Pulmonary artery endothelial cell (primary cell): ENCODE data around the gene RHOBTB1. TPM values are rescaled to one million over a fixed set of nuclear protein-coding genes. Genes with fewer than 3 reads are reported as not detected.
"Not testable (repeated sequence)": the region's sequence is repeated elsewhere in the genome, so short reads cannot be mapped to it uniquely, and the experiment has no call there.

Experiments
- DNase-seq: peaks from one replicate; pipeline ENCODE4 v3.0.0-alpha.2; 2011; ENCODE audit warnings: low read depth, low spot score
- total RNA-seq: library from RNA; depleted of rRNA; stranded (reverse); fragments of >200 nt; gene quantifications from 2 replicates; pipeline ENCODE4 v1.2.3, GENCODE V29; 2014

Gene RHOBTB1
- total RNA-seq, 1 donor from 2014 or later: 38.6 TPM

- DNase-seq: not testable (repeated sequence)
Measured at GRCh38 chr10:60906825-60907224, 37.2 kb downstream of the RHOBTB1 start.

DNA sequence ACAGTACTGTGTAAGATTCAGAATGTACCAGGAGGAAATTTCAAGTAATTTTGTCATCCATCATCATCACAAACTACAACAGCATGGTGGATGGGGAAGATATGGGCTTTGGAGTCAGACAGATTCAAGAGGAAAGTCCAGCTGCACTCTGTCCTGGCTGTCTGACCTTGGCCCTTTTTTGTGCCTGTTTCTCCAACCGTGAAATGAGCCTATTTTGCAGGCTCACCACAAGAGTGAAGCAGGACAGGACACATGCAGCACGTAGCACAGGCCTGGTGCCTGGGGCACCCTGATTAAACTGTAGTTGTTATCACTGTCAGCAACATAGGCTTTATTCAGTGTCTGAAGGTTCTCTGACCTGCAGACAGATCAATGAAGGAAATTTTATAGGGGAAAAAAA is 37.6 kb downstream of the RHOBTB1 start:
- no peak for DNase-seq

- no peak for DNase-seq
Measured at GRCh38 chr10:60905580-60905979, 38.4 kb downstream of the RHOBTB1 start.

GRCh38 chr10:60903096-60903495 is 40.9 kb downstream of the RHOBTB1 start:
- DNase-seq: no peak

- DNase-seq: no peak
Measured at GRCh38 chr10:60901561-60902235, 42.3 kb downstream of the RHOBTB1 start.

- no peak for DNase-seq
Measured at GRCh38 chr10:60899266-60899665, 44.7 kb downstream of the RHOBTB1 start.

DNA sequence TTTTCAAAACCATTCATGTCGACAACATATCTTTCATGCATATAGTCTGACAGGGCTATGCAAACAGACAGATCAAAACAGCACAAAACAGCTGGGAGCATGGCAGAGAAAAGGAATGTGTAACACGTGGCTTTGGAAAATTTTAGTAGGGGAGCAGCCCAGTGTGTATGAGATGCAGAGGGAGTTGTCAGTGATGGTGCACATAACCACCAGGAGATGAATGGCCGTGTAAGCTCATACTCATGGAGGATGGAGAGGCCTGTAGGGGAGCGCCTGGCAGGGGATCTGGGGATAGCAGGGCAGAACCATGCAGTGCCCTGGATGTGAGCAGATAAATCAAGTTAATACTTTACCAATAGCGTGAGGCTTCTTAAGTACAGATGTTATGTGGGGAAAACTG is 45.7 kb downstream of the RHOBTB1 start:
- DNase-seq: no peak

- no peak for DNase-seq
Measured at GRCh38 chr10:60896810-60897209, 47.2 kb downstream of the RHOBTB1 start.

- no peak for DNase-seq
Measured at GRCh38 chr10:60896033-60896432, 48.0 kb downstream of the RHOBTB1 start.

DNA sequence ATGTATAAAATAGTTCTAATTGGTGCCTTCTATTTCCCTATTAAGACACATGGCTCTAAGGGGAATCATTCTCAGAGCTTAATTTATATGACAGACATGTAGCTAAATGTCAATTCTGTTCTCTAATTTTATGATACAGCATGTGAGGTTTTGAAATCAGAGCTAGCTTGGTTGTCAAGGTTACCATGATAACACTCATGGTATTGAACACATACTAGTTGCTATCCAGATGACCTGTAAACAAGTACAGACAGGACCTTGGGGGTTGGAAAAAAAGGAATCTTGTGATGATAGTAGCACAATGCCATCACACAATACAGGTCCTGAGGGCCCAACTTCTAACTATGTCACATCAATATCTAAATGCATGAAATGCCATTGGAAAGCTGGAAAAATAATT is 49.2 kb downstream of the RHOBTB1 start:
- no peak for DNase-seq

DNA sequence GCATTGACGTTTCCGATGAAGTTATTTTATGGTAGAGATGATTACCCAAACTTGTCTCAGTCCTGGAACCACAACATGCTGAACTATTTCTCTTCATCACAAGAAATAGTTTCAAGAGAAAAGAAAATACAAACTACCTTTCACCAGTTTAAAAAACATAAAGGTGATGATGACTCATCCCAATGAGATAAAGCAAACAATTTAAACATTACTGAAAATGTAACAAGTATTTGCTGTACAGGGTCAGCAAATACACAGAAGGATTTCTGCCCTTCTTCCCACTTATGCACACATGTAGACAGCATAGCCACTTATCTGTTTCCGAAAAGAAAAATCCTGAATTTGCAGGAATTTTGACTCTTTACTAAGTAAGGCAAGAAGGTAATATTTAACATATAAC is 50.8 kb downstream of the RHOBTB1 start:
- DNase-seq: no peak

DNA sequence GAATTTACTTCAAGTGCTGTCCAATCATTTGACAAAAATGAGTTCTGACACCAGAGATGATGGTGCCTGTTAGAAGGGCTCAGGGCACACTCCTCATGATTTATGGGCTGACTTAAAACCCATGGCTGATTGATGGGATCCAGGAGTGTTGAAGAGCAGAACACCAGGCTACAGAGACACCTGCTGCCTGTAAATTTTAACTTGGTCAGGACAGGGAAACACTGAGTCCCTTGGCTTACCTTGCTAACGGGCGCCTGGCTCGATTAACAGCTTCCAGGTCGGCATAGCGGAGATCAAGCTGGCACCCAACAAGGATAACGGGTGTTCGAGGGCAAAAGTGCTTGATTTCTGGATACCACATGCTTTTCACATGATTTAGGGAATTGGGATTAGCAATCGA is 51.4 kb downstream of the RHOBTB1 start:
- DNase-seq: no peak

DNA sequence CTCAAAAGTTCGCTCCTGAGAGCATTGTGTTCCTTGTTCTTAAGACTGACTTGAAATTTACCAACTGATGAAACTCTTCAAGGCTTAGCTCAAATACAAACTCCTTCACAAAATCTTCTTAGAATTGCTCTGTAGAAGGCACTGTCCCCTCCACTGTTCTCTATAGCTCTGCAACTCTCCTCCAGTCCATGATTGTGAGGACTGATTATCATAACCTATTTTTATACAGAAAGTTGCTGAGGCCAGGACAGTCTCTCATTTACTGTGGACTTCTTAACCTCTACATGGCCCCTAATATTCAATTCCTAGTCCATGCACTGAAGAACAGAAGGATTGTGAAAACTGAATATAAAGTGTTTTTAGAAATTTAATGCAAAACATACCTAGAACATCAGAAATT is 53.2 kb downstream of the RHOBTB1 start:
- DNase-seq: no peak

- no peak for DNase-seq
Measured at GRCh38 chr10:60883187-60883586, 60.8 kb downstream of the RHOBTB1 start.

DNA sequence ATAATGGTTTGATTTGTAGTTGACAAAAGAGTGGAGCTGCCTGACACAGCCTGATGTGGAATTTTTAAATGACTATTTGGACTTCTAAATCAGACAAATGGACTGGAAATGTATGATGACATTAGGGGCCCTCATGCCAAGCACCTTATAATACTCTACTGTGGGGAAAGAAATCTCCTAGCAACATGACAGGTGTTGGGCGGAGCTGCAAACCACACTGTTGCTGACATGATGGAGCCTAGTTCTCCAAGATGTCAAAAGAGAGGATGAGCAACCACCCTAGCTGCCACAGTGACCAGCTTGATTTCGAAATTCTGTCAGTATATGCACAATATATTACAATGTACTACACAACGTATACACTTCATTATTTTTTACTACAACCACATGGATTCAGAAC is 65.8 kb downstream of the RHOBTB1 start:
- DNase-seq: no peak

DNA sequence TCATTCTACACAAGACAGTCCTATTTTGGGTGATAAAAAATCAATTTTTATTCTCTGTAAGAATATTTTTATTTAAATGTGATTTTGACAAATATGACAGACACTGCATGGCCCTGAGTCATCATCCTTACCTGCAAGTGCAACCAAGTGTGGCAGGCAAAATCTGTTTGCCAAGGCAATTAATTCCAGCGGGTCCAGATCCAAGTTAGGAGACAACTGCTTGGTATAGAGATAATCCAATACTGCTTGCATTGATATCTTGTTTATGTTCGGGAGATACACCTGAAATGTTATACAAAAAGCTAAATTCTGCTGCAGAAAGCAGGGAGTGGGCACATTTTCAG is 66.2 kb downstream of the RHOBTB1 start:
- no peak for DNase-seq

DNA sequence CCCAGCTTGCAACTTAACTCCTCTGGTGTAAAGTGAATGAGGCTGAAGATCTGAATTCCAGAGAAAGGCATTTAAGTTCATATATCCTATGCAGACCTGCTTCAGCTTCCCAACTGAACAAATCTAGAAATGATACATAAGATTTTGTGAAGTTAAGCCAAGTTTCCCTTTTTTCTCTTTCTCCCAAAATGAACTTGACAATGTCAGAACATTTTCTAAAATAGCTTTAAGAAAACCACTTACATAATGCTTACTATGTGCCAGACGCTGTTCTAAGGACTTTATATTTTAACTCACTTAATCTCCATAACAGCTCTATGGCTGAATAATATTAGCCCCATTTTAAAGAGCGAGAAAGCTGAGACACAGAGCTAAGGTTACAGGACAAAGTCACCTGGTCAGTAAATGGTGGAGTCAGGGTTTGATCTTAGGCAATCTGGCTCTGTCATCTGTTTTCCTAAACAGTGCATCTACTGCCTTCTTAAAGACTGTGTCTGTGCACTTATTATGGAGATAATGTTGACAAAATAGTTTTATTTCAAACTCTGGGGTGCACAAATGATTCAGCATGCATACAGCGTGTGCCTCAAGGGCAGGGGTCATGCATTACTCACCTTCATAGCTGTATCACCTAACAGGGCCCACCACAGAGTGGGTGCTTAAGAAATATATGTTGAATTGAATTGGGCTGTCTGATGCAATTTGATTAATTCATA is 66.8 kb downstream of the RHOBTB1 start:
- no peak for DNase-seq

GRCh38 chr10:60873758-60874157 is 70.2 kb downstream of the RHOBTB1 start:
- DNase-seq: no peak

DNA sequence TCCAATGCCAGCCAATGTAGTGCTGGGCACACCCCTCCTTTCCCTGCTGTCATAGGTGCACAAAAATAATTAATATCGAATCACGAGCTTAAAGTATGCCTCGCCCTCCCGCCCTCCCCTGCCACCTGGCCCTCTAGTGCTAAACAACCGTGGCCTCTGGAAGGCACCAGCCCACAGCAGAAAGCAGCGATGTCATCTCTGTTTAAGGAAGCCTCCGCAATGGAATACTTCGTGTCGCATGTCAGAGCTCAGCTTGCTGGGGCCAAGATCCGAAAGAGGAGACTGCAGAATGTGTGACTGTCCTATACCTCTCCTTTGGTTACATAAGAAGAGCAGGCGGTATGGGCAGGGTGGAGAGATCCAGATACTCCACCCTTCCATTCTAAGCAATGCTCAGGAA is 71.5 kb downstream of the RHOBTB1 start:
- no peak for DNase-seq

DNA sequence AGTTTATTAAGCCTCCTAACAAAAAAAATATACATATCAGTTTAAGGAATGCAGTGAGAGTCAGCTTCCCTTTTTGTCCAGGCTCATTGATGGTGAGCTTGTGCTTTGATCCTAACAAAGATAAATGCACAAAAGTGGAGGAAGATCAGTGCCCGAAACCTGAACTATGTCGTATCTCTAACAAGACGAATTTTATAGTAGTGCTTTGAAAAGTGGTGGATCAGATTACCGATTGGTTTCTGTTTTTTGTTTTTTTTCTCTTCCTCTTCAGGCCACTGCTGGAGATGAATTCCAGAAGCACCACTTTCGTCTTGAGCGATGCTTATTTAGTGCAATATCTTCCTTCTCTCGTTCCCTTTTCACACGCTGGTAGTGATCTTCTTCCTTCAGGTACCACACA is 72.8 kb downstream of the RHOBTB1 start:
- DNase-seq: no peak

DNA sequence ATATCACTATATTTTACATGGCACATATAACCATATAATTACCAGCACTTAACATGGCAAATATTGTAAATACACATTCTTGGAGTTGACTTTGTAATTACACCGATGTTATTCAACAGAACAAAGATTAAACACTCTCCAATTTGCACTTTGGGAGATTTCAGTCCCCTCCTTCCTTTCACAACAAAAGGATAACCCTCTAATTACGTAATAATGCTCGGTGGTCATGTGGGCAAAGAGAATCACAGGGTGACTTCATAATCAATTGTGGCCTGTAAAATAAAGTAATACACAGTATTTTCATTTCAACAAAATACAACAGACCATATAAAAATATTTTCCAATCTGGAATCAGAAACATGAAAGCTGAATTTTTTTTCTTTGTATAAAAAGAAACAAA is 73.2 kb downstream of the RHOBTB1 start:
- DNase-seq: no peak

DNA sequence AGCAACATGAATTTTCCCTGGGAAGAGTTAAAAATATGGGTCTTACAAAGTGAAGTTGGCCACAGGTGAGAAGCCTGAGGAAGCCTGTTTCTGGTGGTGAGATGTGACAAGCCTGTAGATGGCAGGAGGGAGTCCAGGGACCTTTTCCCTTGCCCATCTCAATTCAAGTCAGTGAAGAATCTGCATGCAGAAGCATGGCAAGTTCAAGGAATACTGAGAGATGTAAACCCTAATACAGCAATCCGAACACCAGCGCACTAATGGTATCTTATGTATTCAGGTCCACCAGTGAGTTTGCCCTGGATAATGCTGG is 73.6 kb downstream of the RHOBTB1 start:
- no peak for DNase-seq

DNA sequence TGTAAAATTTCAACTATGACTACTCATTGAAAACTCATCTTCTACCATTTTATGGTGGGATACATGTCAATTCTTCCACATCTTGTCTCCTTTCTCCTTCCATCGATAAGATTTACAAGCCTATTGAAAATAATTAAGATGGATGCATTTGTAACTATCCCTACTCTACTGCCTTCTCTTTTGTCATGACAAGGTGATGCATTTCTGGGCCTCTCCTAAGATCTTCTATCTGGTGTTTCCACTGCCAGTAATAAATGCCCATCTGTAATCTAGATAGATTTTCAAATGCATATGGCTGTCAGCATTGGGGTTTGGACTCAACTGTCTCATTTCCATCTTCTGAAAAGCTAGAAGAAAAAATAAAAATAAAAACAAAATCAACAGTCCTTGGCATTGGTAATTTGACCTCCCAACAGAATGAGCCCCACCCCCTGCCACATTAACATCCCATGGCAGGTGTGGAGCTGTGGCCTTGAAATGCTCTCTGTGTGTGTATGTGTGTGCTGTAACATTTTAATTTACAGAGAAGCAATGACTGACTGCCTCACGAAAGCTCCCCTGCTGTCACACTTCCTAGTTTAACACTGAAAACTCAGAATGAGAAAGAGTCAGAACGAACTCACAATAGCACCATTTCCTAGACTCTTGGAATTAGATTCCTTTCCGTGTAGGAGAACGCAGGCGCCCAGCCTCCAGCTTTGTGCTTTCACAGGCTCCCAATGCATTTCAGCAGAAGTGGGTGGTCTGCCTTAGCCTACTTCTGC is 74.2 kb downstream of the RHOBTB1 start:
- no peak for DNase-seq
